C4-2B (cell line): Measurements from ENCODE around the gene ROR1.

Experiments
- H3K27ac ChIP-seq: fragments of 450-650 bp; 2 replicates; pipeline ENCODE4 v1.5.1; 2017
- CTCF ChIP-seq: fragments of 450-650 bp; conservative IDR thresholded peaks from 2 replicates; pipeline ENCODE4 v1.5.1; 2017; ENCODE audit warnings: mild to moderate bottlenecking
- ZFX ChIP-seq: fragments of 450-650 bp; IDR thresholded peaks from 2 replicates; pipeline ENCODE4 v1.6.1; 2017

ROR1 gene

GRCh38 chr1:63747445-63747844, 26.4 kb upstream of the ROR1 start:
- no peak overlapping the region for H3K27ac ChIP-seq
- TF ChIP-seq ZFX (no peak), CTCF (no peak)

GRCh38 chr1:63748046-63748580, 25.7 kb upstream of the ROR1 start:
- H3K27ac ChIP-seq, result no peak overlapping the region
- TF ChIP-seq CTCF, result no peak
- no peak for TF ChIP-seq ZFX

- TF ChIP-seq ZFX (no peak), CTCF (no peak)
- H3K27ac ChIP-seq, result no peak overlapping the region
Measured at GRCh38 chr1:63748641-63749040, 25.2 kb upstream of the ROR1 start.

- TF ChIP-seq ZFX (no peak), CTCF (no peak)
Measured at GRCh38 chr1:63750721-63751120, 23.1 kb upstream of the ROR1 start.

GRCh38 chr1:63752176-63752575, 21.6 kb upstream of the ROR1 start:
- no peak overlapping the region for H3K27ac ChIP-seq
- TF ChIP-seq ZFX, result no peak
- TF ChIP-seq CTCF, result no peak

More at GRCh38 chr1:63750721-63751120, 23.1 kb upstream of the ROR1 start:
- H3K27ac ChIP-seq, result no peak overlapping the region

GRCh38 chr1:63753591-63753990, 20.2 kb upstream of the ROR1 start:
- no peak overlapping the region for H3K27ac ChIP-seq
- TF ChIP-seq ZFX (no peak), CTCF (no peak)

- TF ChIP-seq ZFX (no peak), CTCF (no peak)
- H3K27ac ChIP-seq, result no peak overlapping the region
Measured at GRCh38 chr1:63756839-63757238, 17.0 kb upstream of the ROR1 start.
